NCI-H2029 (cell line): ENCODE measurements around the gene RTBDN.

Experiments
- DNase-seq: peaks from one replicate; lab custom pipeline; 2025; lab: John Stamatoyannopoulos, UW

Gene RTBDN

GRCh38 chr19:12834566-12834943 is at the start of gene RTBDN:
Gene RTBDN (minus strand): TSS chr19:12834579. CDS start chr19:12829979, 4,600 bp downstream.
- peak; percentile 29 for DNase-seq

GRCh38 chr19:12882589-12882988 is 48.2 kb upstream of the RTBDN start:
- DNase-seq = no peak

GRCh38 chr19:12881172-12881808 is 46.9 kb upstream of the RTBDN start, which contains the start of gene DNASE2:
Gene DNASE2 (minus strand): TSS chr19:12881449. CDS start chr19:12881375, 74 bp downstream.
- DNase-seq = peak; percentile 95

GRCh38 chr19:12880551-12881171 is 46.3 kb upstream of the RTBDN start:
- no peak for DNase-seq

- DNase-seq = no peak
Observed at GRCh38 chr19:12875086-12875485, 40.7 kb upstream of the RTBDN start.

GRCh38 chr19:12873891-12874745 is 39.7 kb upstream of the RTBDN start:
- no peak for DNase-seq

GRCh38 chr19:12872941-12873890 is 38.8 kb upstream of the RTBDN start:
- DNase-seq = peak; percentile 44

GRCh38 chr19:12872255-12872654 is 37.9 kb upstream of the RTBDN start:
- no peak for DNase-seq

- no peak for DNase-seq
Observed at GRCh38 chr19:12871681-12872080, 37.3 kb upstream of the RTBDN start.

GRCh38 chr19:12868540-12869112 is 34.2 kb upstream of the RTBDN start:
- peak; percentile 40 for DNase-seq

GRCh38 chr19:12867120-12868099 is 33.0 kb upstream of the RTBDN start:
- peak; percentile 79 for DNase-seq

- no peak for DNase-seq
Observed at GRCh38 chr19:12866416-12867119, 32.2 kb upstream of the RTBDN start.

GRCh38 chr19:12865746-12866415 is 31.5 kb upstream of the RTBDN start:
- DNase-seq = no peak

- peak; percentile 70 for DNase-seq
Observed at GRCh38 chr19:12864721-12865715, 30.6 kb upstream of the RTBDN start.

- no peak for DNase-seq
Observed at GRCh38 chr19:12864143-12864542, 29.8 kb upstream of the RTBDN start.

- no peak for DNase-seq
Observed at GRCh38 chr19:12859546-12859945, 25.2 kb upstream of the RTBDN start.
